HEK293T (cell line): Measurements from ENCODE around the gene ARPC4.

Source experiments
- CTCF ChIA-PET: fragments of 350-600 bp; formaldehyde crosslinking; extraction: SDS; loops from one replicate; lab custom pipeline; 2021; ENCODE audit warnings: antibody characterized with exemption, inconsistent platforms; lab: Yijun Ruan, JAX
- POLR2A ChIA-PET: fragments of 350-600 bp; formaldehyde crosslinking; extraction: SDS; loops from one replicate; lab custom pipeline; 2020; ENCODE audit warnings: antibody characterized with exemption, inconsistent platforms; lab: Yijun Ruan, JAX
- DNase-seq: peaks from one replicate; pipeline ENCODE4 v3.0.0; 2012; ENCODE audit warnings: mixed read lengths; ENCODE audit errors: extremely low spot score
- ARNT ChIP-seq: fragments of 450-650 bp; IDR thresholded peaks from 2 replicates; pipeline ENCODE4 v1.6.1; 2017; ENCODE audit warnings: mild to moderate bottlenecking
- BHLHE40 ChIP-seq: fragments of 450-650 bp; IDR thresholded peaks from 2 replicates; pipeline ENCODE4 v1.6.1; 2016; ENCODE audit warnings: mild to moderate bottlenecking, moderate library complexity, borderline replicate concordance
- CTBP1 ChIP-seq: fragments of 450-650 bp; IDR thresholded peaks from 2 replicates; pipeline ENCODE4 v1.6.1; 2016; ENCODE audit warnings: borderline replicate concordance
- ELF4 ChIP-seq: fragments of 450-650 bp; IDR thresholded peaks from 2 replicates; pipeline ENCODE4 v1.6.1; 2017; ENCODE audit warnings: antibody characterized with exemption
- FOXA1 ChIP-seq: fragments of 450-650 bp; IDR thresholded peaks from 2 replicates; pipeline ENCODE4 v1.6.1; 2016; ENCODE audit warnings: mild to moderate bottlenecking
- FOXK2 ChIP-seq: fragments of 450-650 bp; IDR thresholded peaks from 2 replicates; pipeline ENCODE4 v1.6.1; 2016; ENCODE audit warnings: mild to moderate bottlenecking
- FOXM1 ChIP-seq: fragments of 450-650 bp; IDR thresholded peaks from 2 replicates; pipeline ENCODE4 v1.6.1; 2017; ENCODE audit warnings: mild to moderate bottlenecking, borderline replicate concordance
- HDGF ChIP-seq: fragments of 450-650 bp; IDR thresholded peaks from 2 replicates; pipeline ENCODE4 v1.6.1; 2017; ENCODE audit warnings: antibody characterized with exemption, borderline replicate concordance
- L3MBTL2 ChIP-seq: fragments of 450-650 bp; conservative IDR thresholded peaks from 2 replicates; pipeline ENCODE4 v1.6.1; 2016; ENCODE audit warnings: mild to moderate bottlenecking
- LEF1 ChIP-seq: fragments of 450-650 bp; IDR thresholded peaks from 2 replicates; pipeline ENCODE4 v1.6.1; 2017; ENCODE audit warnings: mild to moderate bottlenecking, borderline replicate concordance
- NFRKB ChIP-seq: fragments of 450-650 bp; IDR thresholded peaks from 2 replicates; pipeline ENCODE4 v1.6.1; 2016; ENCODE audit warnings: mild to moderate bottlenecking, moderate library complexity
- PKNOX1 ChIP-seq: fragments of 450-650 bp; IDR thresholded peaks from 2 replicates; pipeline ENCODE4 v1.6.1; 2016
- SP1 ChIP-seq: fragments of 450-650 bp; IDR thresholded peaks from 2 replicates; pipeline ENCODE4 v1.6.1; 2017
- SUZ12 ChIP-seq: fragments of 450-650 bp; IDR thresholded peaks from 2 replicates; pipeline ENCODE4 v1.6.1; 2016; ENCODE audit warnings: mild to moderate bottlenecking
- TARDBP ChIP-seq: fragments of 450-650 bp; IDR thresholded peaks from 2 replicates; pipeline ENCODE4 v1.6.1; 2016
- ZNF384 ChIP-seq: fragments of 450-650 bp; IDR thresholded peaks from 2 replicates; pipeline ENCODE4 v1.6.1; 2016

ARPC4 gene

DNA sequence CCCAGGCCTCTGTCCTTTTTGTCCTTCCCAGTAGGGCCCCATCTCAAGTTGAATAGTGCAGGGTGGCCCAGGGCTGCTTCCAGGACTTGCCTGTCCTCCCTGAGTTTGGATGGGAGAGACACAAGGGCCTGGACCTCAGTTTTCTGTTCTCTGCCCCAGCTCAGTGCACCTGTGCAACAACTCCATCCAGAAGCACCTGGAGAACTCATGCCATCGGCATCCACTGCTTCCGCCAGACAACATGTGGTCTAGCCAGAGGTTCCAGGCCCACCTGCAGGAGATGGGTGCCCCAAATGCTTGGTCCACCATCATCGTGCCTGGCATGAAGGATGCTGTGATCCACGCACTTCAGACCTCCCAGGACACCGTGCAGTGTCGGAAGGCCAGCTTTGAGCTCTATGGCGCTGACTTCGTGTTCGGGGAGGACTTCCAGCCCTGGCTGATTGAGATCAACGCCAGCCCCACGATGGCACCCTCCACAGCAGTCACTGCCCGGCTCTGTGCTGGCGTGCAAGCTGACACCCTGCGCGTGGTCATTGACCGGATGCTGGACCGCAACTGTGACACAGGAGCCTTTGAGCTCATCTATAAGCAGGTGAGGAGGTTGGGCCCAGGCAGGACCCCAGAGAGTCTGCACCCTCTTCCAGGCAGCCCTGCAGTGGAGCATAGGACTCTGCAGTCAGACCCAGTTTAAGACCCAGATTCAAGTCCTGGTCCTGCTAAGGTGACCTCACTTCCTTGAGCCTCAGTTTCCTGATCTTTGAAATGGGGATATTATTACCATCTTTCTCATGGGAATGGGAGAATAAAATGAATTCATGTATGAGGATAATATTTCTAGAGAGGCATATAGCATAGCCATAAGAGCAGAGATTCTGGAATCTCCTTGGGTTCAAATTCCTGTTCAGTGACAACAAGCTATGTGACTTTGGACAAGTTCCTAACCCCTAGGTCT lies 36.2 kb downstream of the ARPC4 start:
- ChIA-PET POLR2A (no interaction called here), CTCF (no interaction called here)
- DNase-seq: no peak
- TF ChIP-seq LEF1 (no peak), BHLHE40 (no peak), ZNF384 (no peak)

DNA sequence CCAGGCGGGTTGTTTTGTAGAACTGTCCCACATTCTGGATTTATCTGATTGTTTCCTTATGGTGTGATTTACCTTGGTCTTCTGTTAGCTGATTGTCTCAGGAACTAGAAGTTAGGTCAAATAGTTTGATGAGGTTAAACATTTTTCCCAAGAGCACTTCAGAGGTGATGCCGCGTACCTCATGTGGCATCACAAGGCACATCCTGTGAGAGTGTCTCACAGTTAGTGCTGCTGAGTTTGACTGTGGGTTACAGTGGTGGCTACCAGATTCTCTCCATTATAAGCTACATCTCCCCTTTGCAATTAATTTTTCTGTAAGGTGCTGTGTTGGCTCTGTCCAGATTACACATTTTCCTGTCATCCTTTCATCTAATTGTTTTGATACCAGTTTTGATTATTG lies 38.4 kb downstream of the ARPC4 start:
- ChIA-PET CTCF (interaction anchor here (0.9 kb wide), 1 partner anchor 10 kb away, joined by 3 read pairs; no protein-coding TSS in a partner anchor), POLR2A (interaction anchor here (1.0 to 2.5 kb wide), 2 partner anchors 10 to 12 kb away, joined by 3 to 9 read pairs; partner anchors contain the start of gene RPUSD3)
- TF ChIP-seq ARNT: no peak
- no peak for TF ChIP-seq CTBP1
- no peak for TF ChIP-seq BHLHE40
- TF ChIP-seq TARDBP: no peak
- TF ChIP-seq ELF4: no peak
- TF ChIP-seq FOXA1: no peak
- no peak for TF ChIP-seq L3MBTL2
- DNase-seq: no peak

DNA sequence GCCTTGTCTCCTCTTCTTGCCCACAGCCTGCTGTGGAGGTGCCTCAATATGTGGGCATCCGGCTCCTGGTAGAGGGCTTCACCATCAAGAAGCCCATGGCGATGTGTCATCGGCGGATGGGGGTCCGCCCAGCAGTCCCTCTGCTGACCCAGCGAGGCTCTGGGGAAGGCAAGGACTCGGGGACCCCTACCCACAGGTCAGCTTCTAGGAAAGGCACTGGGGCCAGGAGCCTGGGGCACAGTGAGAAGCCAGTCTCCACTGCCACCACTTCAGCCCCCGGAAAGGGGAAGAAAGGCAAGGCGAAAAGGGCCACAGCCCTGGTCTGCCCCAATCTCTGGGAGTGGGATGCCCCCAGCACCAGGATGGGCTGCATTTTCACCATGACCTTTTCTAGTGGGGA lies 40.2 kb downstream of the ARPC4 start:
- no peak for DNase-seq
- ChIA-PET POLR2A (interaction anchor here (1.4 kb wide), 1 partner anchor 113 kb away, joined by 5 read pairs; no protein-coding TSS in a partner anchor), CTCF (no interaction called here)

DNA sequence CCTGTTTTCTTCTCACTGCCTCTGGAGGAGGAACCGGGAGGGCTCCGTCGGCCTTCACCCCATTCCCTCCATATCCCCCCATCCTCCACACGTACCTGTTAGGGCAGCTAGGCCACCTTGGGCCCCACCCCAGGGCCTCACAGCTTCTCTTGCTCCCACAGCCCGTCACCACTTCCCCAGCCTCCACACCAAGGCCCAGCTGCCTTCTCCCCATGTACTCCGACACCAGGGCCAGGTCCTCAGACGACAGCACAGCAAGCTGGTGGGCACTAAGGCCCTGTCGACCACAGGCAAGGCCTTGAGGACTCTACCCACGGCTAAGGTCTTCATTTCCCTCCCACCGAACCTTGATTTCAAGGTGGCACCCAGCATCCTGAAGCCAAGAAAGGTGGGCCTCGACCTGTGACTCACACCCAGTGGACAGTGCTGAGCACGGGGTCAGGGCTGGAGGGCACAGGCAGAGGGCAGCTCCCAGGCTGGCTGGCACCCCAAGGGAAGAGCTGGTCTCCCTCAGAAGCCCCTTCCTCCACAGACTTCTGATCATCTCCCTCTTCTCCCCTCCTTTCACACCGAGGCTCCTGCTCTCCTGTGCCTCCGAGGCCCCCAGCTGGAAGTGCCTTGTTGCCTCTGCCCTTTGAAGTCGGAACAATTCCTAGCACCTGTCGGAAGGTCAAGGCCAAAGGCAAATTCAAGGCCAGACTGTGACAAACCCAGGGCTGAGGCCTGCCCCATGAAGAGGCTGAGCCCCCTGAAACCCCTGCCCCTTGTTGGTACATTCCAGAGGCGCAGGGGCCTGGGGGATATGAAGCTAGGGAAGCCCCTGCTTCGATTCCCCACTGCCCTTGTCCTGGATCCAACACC lies 41.9 kb downstream of the ARPC4 start:
- ChIA-PET CTCF (no interaction called here), POLR2A (no interaction called here)
- TF ChIP-seq ELF4 (no peak), TARDBP (no peak)
- DNase-seq: no peak

More for the DNA sequence above, 40.2 kb downstream of the ARPC4 start:
- no peak for TF ChIP-seq BHLHE40
- TF ChIP-seq ELF4: no peak
- TF ChIP-seq PKNOX1: no peak
- no peak for TF ChIP-seq TARDBP
- TF ChIP-seq FOXK2: no peak
- no peak for TF ChIP-seq ARNT
- no peak for TF ChIP-seq FOXM1
- TF ChIP-seq SP1: no peak
- TF ChIP-seq NFRKB: no peak
- no peak for TF ChIP-seq LEF1
- no peak for TF ChIP-seq ZNF384
- TF ChIP-seq HDGF: no peak
- no peak for TF ChIP-seq FOXA1
- no peak for TF ChIP-seq L3MBTL2
- no peak for TF ChIP-seq CTBP1
- no peak for TF ChIP-seq SUZ12

DNA sequence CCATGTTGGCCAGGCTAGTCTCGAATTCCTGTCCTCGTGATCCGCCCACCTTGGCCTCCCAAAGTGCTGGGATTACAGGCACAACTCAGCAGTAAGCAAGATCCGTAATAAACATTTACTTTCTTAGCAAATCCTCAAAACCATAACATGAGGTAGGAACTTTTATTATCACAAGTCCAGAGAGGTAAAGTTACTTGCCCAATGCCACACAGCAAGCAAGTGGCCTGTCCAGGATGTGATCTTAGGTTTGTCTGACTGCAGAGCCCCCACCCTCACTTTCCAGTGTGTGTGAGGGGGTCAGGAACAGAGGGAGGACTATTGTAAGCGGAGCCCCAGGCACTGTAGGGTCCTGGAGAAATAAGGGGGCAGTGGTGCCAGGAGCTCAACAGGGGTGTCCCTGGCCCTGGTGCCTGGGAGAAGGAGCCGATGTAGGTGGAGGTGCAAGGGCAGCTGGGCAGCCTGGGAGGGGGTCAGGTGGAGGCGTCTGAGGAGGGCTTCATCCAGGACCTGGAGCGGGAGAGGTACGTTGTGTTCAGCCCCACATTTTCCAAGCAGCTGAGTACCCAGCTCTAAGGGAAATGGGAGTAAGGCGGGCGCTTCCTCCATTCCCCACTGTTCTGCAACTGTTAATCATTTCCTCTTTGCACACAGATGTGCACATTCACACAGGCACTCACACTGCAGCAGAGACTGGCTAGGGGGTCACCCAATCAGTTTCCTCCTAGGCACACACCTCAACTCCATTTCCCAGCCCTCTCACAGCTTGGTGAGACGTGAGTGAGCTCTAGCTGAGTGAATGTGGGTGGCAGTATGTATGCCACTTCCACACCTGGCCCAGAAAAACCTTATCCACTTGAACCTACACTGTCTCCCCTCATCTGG lies 45.1 kb downstream of the ARPC4 start:
- POLR2A ChIA-PET: interaction anchor here (1.1 kb wide), 1 partner anchor 11 kb away, joined by 3 read pairs; no protein-coding TSS in a partner anchor
- no peak for DNase-seq
- CTCF ChIA-PET: interaction anchor here (1.1 kb wide), 1 partner anchor 529 kb away, joined by 3 read pairs; no protein-coding TSS in a partner anchor
- no peak for TF ChIP-seq FOXK2
- no peak for TF ChIP-seq HDGF
- TF ChIP-seq ZNF384: no peak
- TF ChIP-seq SP1: no peak
- no peak for TF ChIP-seq SUZ12
- TF ChIP-seq PKNOX1: no peak
- TF ChIP-seq LEF1: no peak
- TF ChIP-seq TARDBP: no peak
- no peak for TF ChIP-seq BHLHE40
- TF ChIP-seq ELF4: no peak
- TF ChIP-seq CTBP1: no peak
- TF ChIP-seq FOXM1: no peak
- no peak for TF ChIP-seq L3MBTL2
- TF ChIP-seq NFRKB: no peak
- no peak for TF ChIP-seq ARNT
- no peak for TF ChIP-seq FOXA1

DNA sequence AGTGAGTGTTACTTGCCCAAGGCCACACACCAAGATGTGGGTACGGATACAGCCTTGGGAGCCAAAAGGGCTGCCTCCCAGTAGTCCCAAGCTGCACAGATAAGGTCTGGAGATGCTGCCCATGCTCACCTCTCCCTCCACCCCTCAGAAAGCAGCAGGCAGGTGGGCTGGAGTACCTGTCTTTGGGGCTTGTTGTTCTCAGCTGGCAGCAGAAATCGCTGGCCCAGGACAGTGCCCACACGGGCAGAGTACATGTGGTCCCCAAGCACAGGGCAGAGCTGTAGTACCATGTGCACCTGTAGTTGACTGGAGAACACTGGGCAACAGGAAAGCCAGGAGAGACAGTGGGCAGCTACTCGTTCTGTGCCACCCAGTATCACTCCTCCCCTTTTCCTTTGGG lies 46.0 kb downstream of the ARPC4 start:
- CTCF ChIA-PET: interaction anchor here (0.7 to 1.1 kb wide), 3 partner anchors 16 to 530 kb away, joined by 3 to 4 read pairs (median 3); no protein-coding TSS in a partner anchor
- no peak for TF ChIP-seq ARNT
- TF ChIP-seq PKNOX1: no peak
- TF ChIP-seq TARDBP: no peak
- TF ChIP-seq NFRKB: no peak
- no peak for TF ChIP-seq SP1
- TF ChIP-seq LEF1: no peak
- TF ChIP-seq ZNF384: no peak
- TF ChIP-seq FOXK2: no peak
- TF ChIP-seq BHLHE40: no peak
- TF ChIP-seq FOXA1: no peak
- no peak for TF ChIP-seq FOXM1
- TF ChIP-seq ELF4: no peak
- TF ChIP-seq L3MBTL2: no peak
- no peak for TF ChIP-seq CTBP1
- TF ChIP-seq SUZ12: no peak
- TF ChIP-seq HDGF: no peak
- POLR2A ChIA-PET: no interaction called here
- DNase-seq: no peak
